ENCODE data around the gene SNAP47.

SNAP47 gene

GRCh38 chr1:227749225-227749624, 14.0 kb downstream of the SNAP47 start:
- DNase-seq (ENCODE audit: low read depth, low spot score), result no peak

DNA sequence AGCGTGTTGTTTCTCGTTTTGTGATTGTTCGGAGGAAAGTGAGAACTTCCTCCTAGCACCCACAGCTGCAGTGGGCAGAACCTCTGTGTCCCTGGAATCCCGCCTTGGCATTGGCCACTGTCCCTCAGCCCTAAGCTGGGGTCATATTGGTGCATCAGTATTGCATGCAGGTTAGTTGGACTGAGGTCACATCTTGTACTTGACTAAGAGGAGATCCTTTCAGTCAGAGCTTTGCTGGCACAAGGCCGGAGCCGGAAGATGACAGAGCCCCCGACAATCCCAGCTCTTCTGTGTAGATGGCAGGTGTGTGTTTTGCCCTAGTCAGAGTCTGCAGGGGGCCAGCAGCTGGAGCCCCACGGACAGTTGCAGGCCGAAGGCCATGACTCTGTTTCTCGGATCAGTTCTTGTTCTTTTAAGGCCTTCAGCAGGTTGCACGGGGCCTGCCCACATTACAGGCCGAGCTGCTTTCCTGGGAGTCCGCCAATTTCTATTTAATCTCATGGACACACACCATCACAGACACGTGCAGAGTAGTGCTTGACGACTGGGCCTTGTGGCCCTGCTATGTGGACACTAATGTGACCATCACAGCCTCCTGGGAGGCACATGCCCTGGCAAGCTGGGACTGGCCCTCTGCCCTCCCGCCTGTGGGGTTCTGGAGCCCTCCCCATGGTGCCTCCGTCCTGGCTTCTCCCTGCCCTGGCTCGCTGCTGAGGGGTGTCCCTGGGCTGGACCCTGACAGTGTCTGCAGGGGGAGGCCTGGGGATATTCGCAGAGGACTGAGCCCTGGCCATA, 14.9 kb downstream of the SNAP47 start:
- no peak for DNase-seq (ENCODE audit: low read depth, low spot score)

GRCh38 chr1:227753999-227754711, 18.9 kb downstream of the SNAP47 start:
- DNase-seq (ENCODE audit: low read depth, low spot score), result no peak

DNA sequence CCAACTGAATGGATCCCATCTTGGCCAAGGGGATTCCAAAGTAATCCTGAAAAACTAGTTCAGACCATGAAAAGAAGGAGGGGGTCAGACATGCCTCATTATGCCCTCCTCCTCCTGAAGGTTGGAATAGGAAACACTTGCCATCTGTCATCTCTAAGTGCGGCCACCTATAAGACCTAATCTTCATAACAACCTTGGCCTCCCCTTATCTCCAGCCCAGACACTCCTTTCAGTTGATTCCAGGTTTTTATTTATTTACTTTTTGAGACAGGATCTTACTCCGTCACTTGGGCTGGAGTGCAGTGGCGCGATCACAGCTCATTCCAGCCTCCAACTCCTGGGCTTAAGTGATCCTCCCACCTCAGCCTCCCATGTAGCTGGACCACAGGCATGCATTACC, 19.7 kb downstream of the SNAP47 start:
- DNase-seq (ENCODE audit: low read depth, low spot score), result no peak

DNA sequence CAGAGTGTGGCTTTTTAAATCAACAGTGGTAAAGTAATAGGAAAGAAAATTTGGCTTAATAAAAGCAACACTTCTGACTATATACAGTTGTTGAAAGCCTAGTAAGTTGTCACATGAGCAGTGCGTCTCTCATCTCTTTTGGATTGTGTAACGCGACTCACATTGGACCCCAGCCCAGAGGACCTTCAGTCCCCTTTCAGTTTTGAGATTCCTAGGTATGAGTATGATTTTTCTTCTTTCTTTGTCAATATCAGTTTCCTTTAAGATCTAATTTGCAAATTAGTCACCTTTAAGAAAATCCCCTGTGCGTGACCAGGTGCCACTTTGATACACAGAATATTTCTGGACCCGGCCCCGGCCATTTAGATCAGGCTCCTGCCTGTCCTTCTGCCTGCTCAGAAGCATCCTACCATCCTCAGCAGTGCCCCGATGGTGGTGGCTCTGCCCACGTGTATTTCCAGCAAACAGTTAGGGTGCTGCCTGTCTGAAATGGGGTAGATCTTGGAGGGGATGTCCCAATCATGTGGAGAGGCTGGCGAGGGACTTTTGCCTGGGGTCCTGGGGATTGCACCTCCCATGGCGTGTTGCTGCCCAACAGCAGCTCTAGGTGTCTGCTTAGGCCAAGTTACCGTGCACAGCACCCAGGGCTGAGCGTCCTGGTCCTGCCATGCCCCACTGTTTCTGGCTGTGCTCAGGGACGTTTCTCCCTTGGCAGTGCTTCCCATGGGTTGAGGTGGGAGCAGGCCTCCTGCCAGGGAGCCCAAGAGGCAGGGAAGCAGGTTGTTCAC, 21.1 kb downstream of the SNAP47 start:
- no peak for DNase-seq (ENCODE audit: low read depth, low spot score)

DNA sequence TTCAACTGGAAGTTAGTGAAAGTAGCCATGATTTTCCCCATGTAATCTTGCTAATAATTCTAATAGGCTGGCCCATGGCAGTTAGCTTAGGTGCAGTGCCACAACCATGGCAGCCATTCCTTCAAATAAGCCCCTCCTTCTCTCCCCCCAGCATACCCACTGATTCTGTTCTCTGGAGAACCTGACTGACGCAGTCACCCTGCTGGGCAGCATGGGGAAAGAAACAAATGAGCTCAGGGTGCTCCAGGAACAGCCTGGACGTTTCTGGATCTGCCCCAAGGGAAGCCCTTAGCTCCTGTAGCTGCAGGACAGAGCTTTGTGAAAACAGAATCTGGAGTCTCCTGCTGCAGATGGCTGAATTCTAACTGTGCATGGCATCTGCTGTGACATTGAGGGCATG, 22.5 kb downstream of the SNAP47 start:
- no peak for DNase-seq (ENCODE audit: low read depth, low spot score)

DNA sequence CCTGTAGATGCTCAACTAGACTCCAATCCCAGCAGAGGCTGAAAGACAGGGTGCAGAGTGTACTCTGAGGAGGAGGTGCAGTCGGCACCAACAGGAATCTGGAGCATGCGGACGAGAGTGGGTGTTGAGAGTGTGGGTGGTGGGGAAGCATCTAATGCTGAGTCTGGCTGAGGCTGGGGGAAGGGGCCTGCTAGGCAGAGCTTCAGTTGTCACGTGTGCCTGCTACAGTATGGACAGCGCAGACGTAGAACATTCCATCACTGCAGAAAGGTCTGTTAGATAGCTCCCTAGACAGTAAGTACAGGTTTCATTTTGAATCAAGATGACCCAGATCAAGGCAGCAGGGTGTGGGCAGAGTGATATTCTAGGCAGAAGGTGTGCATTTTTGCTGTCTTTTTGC, 23.1 kb downstream of the SNAP47 start:
- no peak for DNase-seq (ENCODE audit: low read depth, low spot score)

DNA sequence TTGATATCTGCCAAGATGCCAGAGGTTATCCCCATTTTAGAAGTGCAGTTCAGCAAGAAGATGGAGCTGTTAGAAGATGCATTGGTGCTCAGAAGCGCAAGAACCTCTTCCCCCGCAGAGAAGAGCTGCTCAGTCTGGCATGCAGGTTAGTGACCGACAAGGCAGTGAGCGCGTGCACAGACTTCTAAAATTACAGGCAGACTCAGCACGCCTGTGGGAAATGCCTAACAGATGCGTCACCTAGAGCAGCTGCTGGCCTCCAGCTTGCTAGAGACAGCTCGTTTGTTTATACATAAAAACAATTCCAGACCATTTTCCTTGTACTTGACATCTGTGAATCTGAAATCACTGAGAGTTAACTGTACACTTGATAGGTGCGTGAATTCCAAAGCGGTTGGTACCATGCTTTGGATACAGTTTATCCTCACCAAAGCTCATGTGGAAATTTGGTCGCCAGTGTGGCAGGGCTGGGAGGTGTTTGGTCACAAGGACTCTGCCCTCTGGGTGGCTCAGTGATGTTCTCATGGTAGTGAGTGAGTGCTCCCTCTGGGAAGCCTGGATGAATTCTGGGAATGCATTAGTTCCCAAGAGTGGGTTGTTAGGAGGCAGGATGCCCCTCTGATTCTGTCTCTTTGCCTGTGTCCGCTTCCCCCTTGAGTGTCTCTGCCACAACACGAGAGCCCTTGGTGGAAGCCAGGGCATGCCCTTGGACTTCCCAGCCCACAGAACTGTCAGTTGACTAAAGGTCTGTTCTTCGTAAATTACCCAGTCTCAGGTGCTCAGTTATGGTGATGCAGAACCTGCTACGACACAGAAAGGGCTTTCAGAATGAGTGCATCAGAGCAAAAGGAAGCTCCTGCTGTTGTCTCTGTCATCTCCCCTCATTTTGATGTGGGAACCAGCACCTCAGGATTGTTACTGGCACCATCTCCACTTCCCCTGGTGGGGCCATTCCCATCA, 24.4 kb downstream of the SNAP47 start:
- no peak for DNase-seq (ENCODE audit: low read depth, low spot score)

DNA sequence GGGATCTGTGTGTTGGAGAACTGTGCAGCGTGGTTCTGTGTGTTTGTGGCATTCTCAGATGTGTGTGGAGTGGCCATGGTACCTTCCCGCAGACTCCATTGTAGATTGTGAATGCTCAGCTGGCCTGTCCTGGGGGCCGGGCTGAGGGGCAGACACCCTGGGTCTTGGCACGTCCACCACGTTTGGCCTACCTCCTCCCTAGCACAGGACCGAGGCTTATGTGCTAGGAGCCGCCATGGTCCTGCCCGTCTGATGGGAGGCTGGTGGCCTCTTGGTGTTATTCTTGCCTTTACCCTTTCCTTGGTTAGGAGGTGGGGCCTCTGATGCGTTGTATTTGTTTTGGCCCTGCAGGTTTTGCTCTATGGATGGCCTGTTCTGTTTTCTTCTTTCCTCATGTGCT, 25.1 kb downstream of the SNAP47 start:
- DNase-seq (ENCODE audit: low read depth, low spot score), result no peak

DNA sequence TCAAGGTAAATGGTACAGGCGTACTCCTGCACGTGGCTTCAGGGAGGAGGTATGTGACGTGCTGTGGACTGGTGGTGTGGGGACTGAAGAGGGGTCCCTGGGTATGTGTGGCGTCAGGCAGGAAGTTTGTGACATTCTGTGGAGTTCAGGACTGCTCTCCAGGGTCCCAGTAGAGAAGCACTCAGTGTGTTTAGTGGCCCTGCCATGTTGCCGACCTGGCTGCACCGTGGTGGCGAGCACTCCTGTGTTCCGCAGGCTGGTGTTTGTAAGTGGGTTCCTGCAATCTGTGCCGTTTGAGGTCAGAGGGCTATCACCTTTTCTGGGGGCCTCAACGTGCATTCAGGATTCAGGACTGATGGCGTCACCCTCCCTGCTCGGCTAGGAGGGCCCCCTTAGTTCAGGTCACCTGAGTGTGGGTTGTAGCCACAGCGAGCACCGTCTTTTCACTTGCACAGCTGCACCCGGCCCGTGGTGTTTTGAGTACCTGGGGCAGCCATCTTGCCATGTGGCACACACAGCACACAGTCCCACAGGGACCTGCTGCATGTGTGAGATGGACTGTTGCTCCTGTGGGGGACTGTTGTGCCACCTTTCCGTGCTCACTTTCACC, 26.5 kb downstream of the SNAP47 start:
- no peak for DNase-seq (ENCODE audit: low read depth, low spot score)

DNA sequence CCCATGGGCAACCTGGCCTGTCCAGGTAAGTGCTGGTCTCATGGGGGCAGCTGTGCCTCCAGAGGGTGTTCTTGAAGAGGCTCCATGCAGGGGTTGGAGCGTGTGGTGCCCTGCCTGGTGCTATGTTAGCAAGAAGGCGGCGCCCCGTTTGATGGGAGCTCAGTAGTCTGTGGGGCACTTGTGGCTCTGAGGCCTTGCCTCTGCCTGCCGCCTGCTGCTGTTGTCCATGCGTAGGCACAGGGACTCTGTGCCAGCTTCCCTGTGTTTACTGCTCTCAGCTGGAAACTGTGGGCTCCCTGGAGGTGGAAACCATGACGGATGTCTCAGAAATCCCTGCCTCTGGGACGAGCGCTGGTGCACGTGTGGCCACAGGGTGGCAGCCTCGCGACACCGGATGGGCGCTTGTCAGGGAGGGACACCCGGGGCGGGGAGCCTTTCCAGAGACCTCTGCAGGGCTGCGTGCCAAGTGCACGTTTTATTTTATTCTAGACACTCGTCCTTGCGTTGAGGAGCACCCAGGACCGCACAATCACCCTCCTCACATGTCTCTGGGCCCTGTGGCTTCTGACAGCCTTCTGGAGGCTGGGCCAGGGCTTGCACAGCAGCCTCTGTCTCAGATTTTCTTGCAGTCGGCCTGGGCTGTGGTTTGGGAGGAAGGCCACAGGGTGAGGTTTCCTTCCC, 27.1 kb downstream of the SNAP47 start:
- peak; percentile 59 for DNase-seq (ENCODE audit: low read depth, low spot score)

DNA sequence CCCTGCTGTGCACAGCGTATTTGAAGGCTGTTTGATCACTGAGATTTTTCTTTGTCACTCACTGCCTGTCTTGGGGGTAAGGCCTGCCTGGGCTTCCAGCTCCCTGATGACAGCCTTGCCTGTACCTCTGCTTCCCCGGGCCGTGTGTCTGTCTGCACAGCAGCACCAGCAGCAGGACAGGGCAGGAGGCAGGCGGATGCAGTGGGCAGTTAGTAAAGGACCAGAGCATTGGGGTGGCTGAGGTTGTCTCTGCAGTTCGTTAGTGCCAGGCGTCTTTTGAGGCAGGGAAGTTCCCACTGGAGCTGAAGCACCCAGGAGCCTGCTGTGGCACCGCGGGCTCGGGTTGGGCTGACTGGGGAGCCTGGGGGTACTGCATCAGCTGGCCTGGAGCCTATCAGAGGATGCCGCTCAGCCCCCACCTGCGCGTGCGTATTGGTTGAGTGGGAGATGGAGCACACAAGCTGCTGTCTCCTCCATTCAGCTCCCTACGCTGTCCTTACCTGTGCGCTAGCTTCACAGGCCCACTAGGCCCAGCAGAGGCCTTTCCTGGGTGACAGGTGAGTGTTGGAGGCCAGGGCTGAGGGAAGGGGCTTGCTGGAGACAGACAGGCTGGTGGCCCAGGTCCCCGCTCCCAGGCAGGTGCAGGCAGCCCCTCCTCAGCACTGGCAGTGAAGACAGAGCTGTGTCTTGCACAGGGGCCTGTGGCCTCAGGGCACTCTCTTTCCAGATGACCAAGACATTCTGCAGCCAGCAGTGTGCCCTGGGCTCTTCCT, 28.2 kb downstream of the SNAP47 start:
- no peak for DNase-seq (ENCODE audit: low read depth, low spot score)

- no peak for DNase-seq (ENCODE audit: low read depth, low spot score)
These were observed 28.8 kb downstream of the SNAP47 start for GRCh38 chr1:227764019-227764391.

DNA sequence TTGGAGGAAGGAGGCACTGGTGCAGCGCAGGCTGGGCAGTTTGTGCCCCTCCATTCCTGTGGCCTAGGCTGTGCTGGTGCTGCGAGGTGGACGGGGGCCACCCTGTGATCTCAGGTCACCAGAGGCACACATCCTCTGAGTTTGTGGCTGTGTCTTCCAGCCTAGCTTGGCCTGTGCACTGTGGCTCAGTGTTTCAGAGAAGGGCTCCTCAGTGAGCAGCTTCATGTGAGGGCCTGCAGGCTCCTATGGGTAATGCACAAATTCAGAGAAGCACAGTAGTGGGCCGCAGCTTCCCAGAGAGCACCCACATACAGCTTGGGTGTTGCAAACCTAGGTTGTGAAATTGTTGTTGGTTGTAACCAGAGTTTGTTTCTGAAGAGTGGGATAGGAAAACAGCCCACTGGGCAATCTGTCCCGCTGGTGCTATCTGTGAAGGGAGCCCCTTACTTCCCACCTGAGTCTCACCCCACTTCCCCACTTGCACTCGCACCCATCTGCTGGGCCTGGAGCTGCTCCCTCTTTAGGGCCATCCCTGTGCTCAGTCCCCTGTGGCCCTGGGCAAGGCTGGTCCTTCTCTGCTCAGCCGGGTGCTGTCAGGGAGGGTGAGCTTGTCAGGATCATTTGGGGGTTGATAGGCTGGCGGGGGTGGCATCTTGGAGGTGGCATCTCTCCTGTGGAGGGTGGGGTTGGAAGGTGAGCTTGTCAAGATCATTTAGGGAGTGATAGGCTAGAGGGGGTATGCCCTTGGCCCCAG, 30.2 kb downstream of the SNAP47 start:
- DNase-seq (ENCODE audit: low read depth, low spot score), result no peak

- no peak for DNase-seq (ENCODE audit: low read depth, low spot score)
These were observed 30.9 kb downstream of the SNAP47 start for GRCh38 chr1:227766015-227766634.

DNA sequence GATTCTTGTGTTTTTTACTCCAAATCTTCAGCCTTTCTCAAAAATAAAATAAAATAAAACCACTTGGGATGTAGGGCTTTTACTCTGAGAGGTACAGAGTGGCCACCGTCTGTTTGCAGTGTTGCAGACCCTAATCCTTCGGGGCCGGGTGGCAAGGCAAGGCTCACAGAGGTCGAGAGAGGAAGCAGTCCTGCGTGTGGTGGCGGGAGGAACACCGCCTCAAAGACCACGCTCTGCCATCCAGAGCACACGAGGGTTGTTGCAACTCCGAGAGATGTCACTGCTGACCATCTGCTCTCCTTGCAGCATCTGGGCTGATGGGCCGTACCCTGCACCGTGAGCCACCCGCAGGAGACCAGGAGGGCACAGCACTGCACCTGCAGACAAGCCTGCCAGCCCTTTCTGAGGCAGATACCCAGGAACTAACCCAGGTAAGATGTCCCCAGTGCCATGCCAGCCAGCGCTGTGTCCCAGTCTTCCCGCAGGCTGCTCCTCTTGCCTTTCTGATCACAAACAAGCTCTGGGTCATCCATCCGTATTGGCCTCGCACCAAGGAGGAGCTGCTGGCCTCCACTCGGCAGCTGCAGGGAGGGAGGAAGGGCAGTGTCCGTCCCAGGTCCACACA, 31.5 kb downstream of the SNAP47 start:
- no peak for DNase-seq (ENCODE audit: low read depth, low spot score)

DNA sequence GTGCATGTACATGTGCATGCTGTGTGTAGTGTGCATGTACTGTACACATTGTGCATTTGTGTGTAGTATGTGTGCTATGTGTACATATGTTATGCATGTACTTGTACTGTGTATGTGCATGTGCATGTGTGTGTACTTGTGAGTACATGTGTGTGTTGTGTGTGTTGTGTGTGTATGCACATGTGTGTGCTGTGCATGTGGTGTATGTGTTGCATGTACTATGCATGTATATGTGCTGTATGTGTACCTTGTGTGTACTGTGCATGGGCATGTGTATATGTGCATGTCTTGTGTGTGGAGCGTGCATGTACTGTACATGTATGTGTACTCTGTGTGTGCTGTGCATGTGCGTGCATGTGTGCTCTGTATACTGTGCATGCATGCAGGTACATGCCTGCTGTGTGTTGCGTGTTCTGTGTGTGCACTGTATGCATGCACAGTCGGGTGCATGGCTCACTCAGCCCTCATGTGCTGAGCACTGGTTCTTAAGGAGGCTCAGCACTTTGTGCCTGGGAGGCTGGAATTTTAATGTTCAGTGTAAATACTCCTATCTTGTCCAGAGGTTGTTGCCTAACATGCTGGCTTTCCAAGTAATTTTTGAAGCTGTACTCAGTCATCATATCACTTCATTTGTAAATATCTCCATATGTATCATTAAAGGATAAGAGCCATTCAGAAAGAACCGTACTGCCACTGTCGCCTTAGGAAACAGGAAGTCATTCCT, 32.3 kb downstream of the SNAP47 start:
- no peak for DNase-seq (ENCODE audit: low read depth, low spot score)

All from iPS DF 19.7 (cell line).